Testis (tissue), 3 donors: ENCODE measurements around the gene CNTN4. TPM values are rescaled to one million over a fixed set of nuclear protein-coding genes. Genes with fewer than 3 reads are reported as not detected.

Source experiments
- DNase-seq: peaks from one replicate; pipeline ENCODE4 v3.0.0-alpha.2; 2019
- H3K27ac ChIP-seq, 2 donors: fragments of 200-600 bp; sonication (generic); one replicate each; pipeline ENCODE4 v1.5.1; 2019
- H3K27me3 ChIP-seq: fragments of 200-600 bp; sonication (generic); one replicate; pipeline ENCODE4 v1.5.1; 2019
- H3K36me3 ChIP-seq: fragments of 200-600 bp; sonication (generic); one replicate; pipeline ENCODE4 v1.5.1; 2017; ENCODE audit warnings: low read depth; ENCODE audit errors: missing control alignments
- H3K4me1 ChIP-seq: fragments of 200-600 bp; sonication (generic); one replicate; pipeline ENCODE4 v1.5.1; 2019
- H3K4me3 ChIP-seq, 2 donors: fragments of 200-600 bp; sonication (generic); one replicate each; pipeline ENCODE4 v1.5.1; 2017 to 2019
- H3K9me3 ChIP-seq: fragments of 200-600 bp; sonication (generic); one replicate; pipeline ENCODE4 v1.5.1; 2017
- POLR2A ChIP-seq: fragments of 450-650 bp; IDR thresholded peaks from one replicate; pipeline ENCODE4 v1.6.1; 2017; ENCODE audit warnings: antibody characterized with exemption, mild to moderate bottlenecking, moderate library complexity
- WGBS, 2 donors: methylation state at CpG; one replicate each; pipeline ENCODE4 v1.1.5; 2018; 5-methylcytosine and 5-hydroxymethylcytosine counted together
- intact Hi-C: fragments of 100-400 bp; cut with DNase I; formaldehyde crosslinking; loops from one replicate; pipeline ENCODE4 v1.15.1; 2023; ENCODE audit warnings: low total_unique reads
- polyA plus RNA-seq: library from polyadenylated mRNA; stranded (reverse); fragments of 350-450 nt; fragmentation: Illumina TruSeq; extraction: RNeasy Lipid Tissue Mini Kit (QIAGEN cat#74804); gene quantifications from one replicate; pipeline ENCODE4 v1.2.3, GENCODE V29; 2014; ENCODE audit warnings: low read depth, low replicate concordance; ENCODE audit not compliant: insufficient read depth
- total RNA-seq, 2 donors: library from RNA; depleted of rRNA; stranded (reverse); fragments of >200 nt; gene quantifications; one replicate each; pipeline ENCODE4 v1.2.3, GENCODE V29; 2016
- TF ChIP-seq, protein P1 (sequence below), 3 experiments: fragments of 450-650 bp in 2 of 3; fragments of 200-600 bp in 1 of 3; sonication (generic) in 1 of 3; IDR thresholded peaks; one replicate each; pipeline ENCODE4 v1.5.1; 2016 to 2019; ENCODE audit warnings: antibody characterized with exemption in 3 of 3, mild to moderate bottlenecking in 2 of 3, moderate library complexity in 1 of 3

CNTN4 gene
- total and polyA plus RNA-seq, 3 donors from 2014 or later: 10.4 to 37.7 (median 19.6) TPM

DNA sequence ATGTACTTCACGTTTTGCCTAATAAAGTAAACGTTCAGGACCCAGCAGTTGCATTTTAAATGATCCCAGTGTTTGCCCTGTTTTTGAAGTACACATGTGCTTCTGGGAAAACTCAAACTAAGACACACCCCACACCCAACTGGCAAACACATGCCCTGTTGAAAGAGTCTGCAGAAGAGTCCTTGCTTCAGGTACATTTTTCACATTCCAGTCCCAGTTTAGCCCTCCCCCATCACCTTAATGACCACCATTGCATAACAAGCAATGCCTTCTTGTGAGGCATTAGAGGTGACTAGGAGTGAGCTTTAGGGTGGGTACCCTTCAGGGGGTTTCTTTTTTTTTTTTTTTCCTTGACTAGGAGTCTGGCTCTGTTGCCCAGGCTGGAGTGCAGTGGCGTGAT, 322.3 kb downstream of the CNTN4 start:
- Histone ChIP-seq H3K27me3 (no peaks in the 10 kb centered on the region), H3K27ac (no peak overlapping the region), H3K4me3 (no peak overlapping the region), H3K9me3 (no peaks in the 10 kb centered on the region), H3K36me3 (no peaks in the 10 kb centered on the region), H3K4me1 (no peaks in the 10 kb centered on the region)
- no peak for DNase-seq
- 57 to 72% methylated on average over 3 of the region's 3 CpGs for WGBS, 2 donors
- intact Hi-C loops: no loop called here
- TF ChIP-seq POLR2A: no peak
- TF ChIP-seq, protein P1, sequence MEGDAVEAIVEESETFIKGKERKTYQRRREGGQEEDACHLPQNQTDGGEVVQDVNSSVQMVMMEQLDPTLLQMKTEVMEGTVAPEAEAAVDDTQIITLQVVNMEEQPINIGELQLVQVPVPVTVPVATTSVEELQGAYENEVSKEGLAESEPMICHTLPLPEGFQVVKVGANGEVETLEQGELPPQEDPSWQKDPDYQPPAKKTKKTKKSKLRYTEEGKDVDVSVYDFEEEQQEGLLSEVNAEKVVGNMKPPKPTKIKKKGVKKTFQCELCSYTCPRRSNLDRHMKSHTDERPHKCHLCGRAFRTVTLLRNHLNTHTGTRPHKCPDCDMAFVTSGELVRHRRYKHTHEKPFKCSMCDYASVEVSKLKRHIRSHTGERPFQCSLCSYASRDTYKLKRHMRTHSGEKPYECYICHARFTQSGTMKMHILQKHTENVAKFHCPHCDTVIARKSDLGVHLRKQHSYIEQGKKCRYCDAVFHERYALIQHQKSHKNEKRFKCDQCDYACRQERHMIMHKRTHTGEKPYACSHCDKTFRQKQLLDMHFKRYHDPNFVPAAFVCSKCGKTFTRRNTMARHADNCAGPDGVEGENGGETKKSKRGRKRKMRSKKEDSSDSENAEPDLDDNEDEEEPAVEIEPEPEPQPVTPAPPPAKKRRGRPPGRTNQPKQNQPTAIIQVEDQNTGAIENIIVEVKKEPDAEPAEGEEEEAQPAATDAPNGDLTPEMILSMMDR (IDR thresholded peaks at IDR 0.05): no peak

DNA sequence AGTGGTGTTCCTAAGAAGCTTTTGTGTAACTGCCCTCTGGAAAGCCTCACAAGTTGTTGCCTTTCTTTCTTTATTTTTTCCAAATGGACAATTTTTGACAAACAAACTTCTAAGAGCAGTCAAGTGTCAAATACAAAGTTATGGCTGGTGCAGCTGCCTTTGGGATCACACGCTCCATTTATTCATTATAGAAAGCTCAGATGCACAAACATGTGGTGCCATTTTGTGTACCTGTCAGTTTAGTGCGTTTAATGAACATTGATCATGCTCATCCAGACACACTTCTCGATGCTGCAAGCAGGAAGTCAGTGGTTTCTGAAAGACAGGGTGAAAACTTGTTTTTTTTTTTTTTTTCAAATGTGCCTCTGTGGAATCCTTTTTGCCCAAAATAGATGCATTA, 324.5 kb downstream of the CNTN4 start:
- no peak overlapping the region for H3K4me3 ChIP-seq
- H3K9me3 ChIP-seq: no peaks in the 10 kb centered on the region
- H3K27ac ChIP-seq: no peak overlapping the region
- intact Hi-C loops: no loop called here
- H3K27me3 ChIP-seq: no peaks in the 10 kb centered on the region
- no peaks in the 10 kb centered on the region for H3K36me3 ChIP-seq
- TF ChIP-seq, protein P1 (IDR thresholded peaks at IDR 0.05): no peak
- TF ChIP-seq POLR2A: no peak
- H3K4me1 ChIP-seq: no peaks in the 10 kb centered on the region
- DNase-seq: no peak
- WGBS, 2 donors: 94 to 95% methylated on average over 3 of the region's 3 CpGs

DNA sequence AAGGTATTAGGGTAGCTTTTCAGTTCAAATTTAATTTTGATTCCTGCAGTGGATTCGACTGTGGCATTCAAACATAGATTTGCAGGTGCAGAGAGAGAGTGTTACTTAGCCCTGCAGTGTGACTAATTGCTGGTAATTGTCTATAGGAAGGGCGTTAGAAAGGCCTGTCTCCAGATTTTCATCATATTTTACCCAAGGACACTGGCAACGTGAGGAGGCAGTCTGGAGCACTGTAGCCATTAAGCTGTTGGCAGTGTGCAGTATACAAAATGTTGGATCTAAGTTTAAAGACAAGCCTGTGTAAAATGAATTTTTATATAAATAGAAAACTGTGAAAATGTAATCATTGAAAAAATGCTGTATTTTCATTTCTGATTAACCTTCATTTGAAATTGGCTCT, 342.9 kb downstream of the CNTN4 start:
- TF ChIP-seq, protein P1 (IDR thresholded peaks at IDR 0.05): no peak
- no peak for TF ChIP-seq POLR2A
- DNase-seq: no peak
- H3K9me3 ChIP-seq: no peaks in the 10 kb centered on the region
- no peaks in the 10 kb centered on the region for H3K27me3 ChIP-seq
- H3K4me1 ChIP-seq: no peaks in the 10 kb centered on the region
- H3K27ac ChIP-seq: no peak overlapping the region
- intact Hi-C loops: no loop called here
- H3K4me3 ChIP-seq: no peak overlapping the region
- 52 to 55% methylated on average over 3 of the region's 3 CpGs for WGBS, 2 donors
- no peaks in the 10 kb centered on the region for H3K36me3 ChIP-seq

DNA sequence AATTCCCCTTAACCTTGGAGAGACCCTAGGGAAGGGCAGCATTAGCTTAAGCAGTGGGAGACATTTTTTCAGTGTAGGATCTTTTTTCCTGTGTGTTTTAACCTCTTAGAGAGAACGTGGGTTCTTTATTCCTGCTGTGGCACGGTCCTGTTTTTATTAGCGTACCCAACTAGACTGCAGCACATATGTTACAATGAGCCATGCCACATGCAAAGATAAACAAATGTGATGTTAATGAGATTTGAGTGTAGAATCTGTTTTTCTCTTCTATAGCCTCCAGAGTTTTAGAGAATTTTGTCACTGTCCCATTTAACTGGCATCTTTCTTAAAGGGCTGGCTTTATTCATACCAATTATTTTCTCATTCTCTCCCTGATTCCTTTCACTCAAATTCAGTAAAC, 347.5 kb downstream of the CNTN4 start:
- Histone ChIP-seq H3K4me3 (no peak overlapping the region), H3K9me3 (no peaks in the 10 kb centered on the region), H3K4me1 (no peaks in the 10 kb centered on the region), H3K36me3 (no peaks in the 10 kb centered on the region), H3K27ac (no peak overlapping the region), H3K27me3 (no peaks in the 10 kb centered on the region)
- 79 to 81% methylated on average over 3 of the region's 3 CpGs for WGBS, 2 donors
- no peak for DNase-seq
- intact Hi-C loops: no loop called here
- TF ChIP-seq POLR2A: no peak
- TF ChIP-seq, protein P1 (IDR thresholded peaks at IDR 0.05): no peak

DNA sequence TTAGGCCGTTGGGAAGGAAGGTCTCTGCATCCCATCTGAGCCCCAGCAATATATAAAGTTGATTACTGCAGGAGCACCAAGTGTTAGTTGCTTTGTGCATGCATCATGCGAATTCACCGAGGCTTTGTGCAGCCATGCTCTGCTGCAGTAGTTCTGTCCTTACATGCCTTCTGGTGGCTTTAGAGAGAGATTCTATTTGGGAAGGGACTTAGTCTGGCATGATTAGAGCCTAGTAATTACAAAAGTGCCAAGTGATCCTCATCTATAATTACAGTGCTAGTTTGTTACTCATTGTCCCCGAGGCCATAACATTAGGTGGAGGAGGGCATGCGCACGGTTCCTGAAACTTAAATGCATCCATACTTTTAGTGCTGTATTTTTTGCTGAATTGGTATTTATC, 353.6 kb downstream of the CNTN4 start:
- Histone ChIP-seq H3K4me3 (no peak overlapping the region), H3K27ac (no peak overlapping the region), H3K27me3 (no peaks in the 10 kb centered on the region), H3K36me3 (no peaks in the 10 kb centered on the region), H3K9me3 (no peaks in the 10 kb centered on the region), H3K4me1 (no peaks in the 10 kb centered on the region)
- intact Hi-C loops: no loop called here
- TF ChIP-seq POLR2A: no peak
- TF ChIP-seq, protein P1 (IDR thresholded peaks at IDR 0.05): no peak
- DNase-seq: no peak
- WGBS, 2 donors: 65 to 67% methylated on average over 6 of the region's 6 CpGs
